Erythroblast (primary cell): ENCODE results near the gene CMSS1.

Source experiments
- DNase-seq, 2 experiments: peaks; one replicate each; lab custom pipeline; 2025; lab: John Stamatoyannopoulos, UW
- GATA1 ChIP-seq: IDR thresholded peaks from 2 replicates; pipeline ENCODE4 v1.6.1; 2011; ENCODE audit warnings: low read depth, mild to moderate bottlenecking, control low read depth, low read length, moderate library complexity
- POLR2A ChIP-seq: IDR thresholded peaks from 2 replicates; pipeline ENCODE4 v1.6.1; 2011; ENCODE audit warnings: mild to moderate bottlenecking, low read length

CMSS1 gene

DNA sequence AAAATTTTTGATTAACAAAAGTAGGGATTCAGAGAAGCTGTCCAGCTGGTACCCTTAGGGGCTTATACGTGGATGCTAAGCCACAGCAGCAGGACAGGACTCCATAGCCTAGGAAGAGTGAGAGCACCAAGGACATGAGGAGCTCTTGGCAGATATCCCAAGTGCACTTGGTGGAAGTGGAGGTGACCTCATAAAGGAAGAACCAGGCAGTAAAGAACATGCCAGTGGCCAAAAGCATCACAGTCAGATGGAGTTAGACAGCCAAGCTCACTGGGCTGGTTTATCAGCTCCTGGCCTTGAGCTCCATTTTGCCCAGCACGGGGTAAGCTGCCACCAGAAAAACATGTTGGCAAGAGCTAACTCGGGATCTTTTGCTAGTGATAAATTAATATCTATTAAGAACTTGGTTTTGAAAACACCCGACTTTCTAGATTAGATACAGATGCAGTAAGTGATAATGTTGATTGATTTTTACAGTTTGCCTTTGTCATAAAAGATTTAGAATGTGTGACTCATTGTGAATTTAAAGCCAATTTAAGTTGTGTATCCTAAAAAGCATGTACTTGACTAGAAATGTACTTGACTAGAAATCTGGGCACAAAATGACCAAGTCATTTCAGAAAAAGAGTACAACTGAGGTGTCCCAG, 108.0 kb downstream of the CMSS1 start:
- no peak for TF ChIP-seq POLR2A
- no peak for TF ChIP-seq GATA1
- peak; percentile 31 to 63 for DNase-seq

- TF ChIP-seq POLR2A = no peak
- no peak for TF ChIP-seq GATA1
- DNase-seq = no peak
Measured at GRCh38 chr3:99927671-99928457, 110.2 kb downstream of the CMSS1 start.

DNA sequence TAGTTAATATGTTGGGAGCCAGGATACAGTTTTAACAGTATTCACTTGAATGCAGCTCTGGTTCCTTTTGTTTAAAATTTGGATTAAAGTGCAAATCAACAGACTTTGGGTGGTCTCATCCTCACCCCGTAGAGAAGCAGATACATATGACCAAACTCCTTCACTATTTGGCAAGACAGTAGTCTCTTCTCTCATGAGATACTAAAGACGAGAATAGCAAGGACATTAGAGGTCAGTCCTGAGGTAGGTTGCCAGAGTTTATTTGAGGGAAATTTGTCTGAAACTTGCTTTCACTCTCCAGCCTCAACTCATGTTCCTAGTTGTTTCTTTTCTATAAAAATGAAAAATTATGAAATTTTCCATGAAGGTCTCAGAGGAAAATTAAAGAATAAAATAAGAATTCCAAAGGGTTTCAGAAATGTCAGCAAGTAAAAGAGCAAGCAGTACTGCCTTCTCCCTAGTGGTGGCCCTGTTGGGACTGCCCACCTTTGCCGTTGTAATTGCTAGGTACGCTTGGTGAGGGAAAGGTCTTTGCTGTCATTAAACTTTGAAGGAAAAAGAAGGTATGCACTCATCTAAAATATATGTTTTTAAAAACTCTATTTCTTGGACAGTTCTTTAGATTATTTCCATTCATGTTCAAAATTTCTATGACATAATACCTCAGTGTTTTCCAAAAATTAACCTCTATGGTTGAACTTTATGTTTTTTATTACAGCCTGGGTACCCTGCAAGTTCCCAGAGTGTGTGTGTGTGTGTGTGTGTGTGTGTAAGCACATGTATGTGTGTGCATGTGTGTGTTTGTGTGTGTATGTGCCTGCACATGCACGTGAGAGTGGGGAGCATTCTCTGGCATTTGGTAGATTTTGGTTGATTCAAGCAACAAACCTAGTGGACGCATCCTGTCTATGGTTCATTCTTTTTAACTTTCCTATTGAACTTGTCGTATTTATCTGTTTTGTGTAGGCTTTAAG, 111.4 kb downstream of the CMSS1 start:
- TF ChIP-seq POLR2A = no peak
- no peak for TF ChIP-seq GATA1

GRCh38 chr3:99929745-99930139, 112.1 kb downstream of the CMSS1 start:
- TF ChIP-seq GATA1 (no peak), POLR2A (no peak)
- DNase-seq = peak in 1 of 2 experiments; percentile 15

More for the DNA sequence above, 111.4 kb downstream of the CMSS1 start:
- no peak for DNase-seq

- DNase-seq = no peak
- no peak for TF ChIP-seq GATA1
- TF ChIP-seq POLR2A = no peak
Measured at GRCh38 chr3:99931059-99931458, 113.4 kb downstream of the CMSS1 start.

GRCh38 chr3:99933971-99934750, 116.5 kb downstream of the CMSS1 start:
- TF ChIP-seq POLR2A = no peak
- no peak for TF ChIP-seq GATA1
- DNase-seq = no peak

DNA sequence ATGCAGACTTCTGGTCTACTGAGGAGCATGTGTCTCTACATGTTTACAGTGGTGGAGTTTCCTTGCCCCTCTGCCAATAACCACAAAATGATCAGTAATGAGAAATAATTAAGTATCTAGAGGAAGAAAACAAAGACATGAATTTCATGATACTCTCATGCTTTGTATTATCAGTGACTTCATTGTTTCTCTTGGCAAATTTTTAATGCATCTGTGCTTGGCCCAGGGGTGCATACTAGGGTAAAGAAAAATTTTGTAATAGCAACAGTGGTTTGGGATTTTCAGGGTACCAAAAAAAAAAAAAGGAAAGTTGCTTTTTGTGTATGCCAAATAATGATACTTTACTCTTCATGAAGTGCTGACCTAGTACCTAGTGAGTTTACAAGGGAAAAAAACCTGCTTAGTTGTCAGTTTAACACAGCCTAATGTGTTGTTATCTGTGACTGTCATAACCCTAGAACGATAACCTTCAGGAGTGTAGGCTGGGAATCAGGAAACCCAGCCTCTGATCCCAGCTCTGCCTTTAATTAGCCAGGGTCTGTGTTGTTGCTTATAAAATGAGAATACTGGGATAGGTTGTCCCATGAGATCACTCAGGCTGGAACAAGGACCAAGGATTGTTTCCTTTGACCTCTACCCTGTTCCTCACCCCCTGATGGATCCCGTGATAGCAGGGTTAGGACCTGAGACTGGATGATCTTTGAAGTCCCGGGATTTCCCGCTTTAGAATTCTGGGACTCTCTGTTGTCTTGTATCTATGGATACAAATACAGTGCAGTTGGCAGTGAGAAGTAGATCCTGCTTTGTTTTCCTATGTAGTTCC, 117.5 kb downstream of the CMSS1 start:
- TF ChIP-seq GATA1 (no peak), POLR2A (no peak)
- DNase-seq = no peak

DNA sequence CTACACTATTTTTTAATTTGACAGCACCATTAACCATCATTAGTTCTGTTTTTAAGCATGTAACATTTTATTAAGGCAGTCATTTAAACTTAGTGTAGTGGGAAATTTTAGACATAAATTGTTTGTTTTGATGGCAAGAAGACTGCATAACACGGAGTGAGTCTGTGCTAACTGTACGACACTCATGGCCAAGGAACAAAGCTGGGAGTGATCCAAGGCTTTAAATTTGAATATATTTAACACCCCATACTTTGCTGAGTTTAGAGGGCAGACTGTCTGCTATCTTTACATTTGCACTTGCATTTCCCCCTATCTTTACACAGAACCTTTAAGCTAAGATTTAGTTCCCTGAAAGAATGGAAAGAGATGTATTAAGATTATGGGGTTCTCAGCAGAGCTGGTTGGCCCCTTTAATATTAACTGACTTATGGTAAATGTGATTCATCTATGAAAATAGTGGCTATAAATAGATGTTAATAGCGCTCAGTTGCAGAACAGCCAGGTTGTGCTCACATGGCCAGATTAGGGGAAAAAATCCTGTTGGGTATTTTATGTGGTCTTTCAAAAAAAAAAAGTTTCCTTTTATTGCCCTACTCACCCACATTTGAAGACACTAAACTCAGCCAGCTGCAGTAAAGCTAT, 120.7 kb downstream of the CMSS1 start:
- peak in 1 of 2 experiments; percentile 52 for DNase-seq

GRCh38 chr3:99939876-99940275, 122.2 kb downstream of the CMSS1 start:
- no peak for DNase-seq
- TF ChIP-seq POLR2A (no peak), GATA1 (no peak)

More for the DNA sequence above, 120.7 kb downstream of the CMSS1 start:
- TF ChIP-seq POLR2A (no peak), GATA1 (no peak)

- no peak for DNase-seq
- TF ChIP-seq GATA1 (no peak), POLR2A (no peak)
Measured at GRCh38 chr3:99940350-99940749, 122.7 kb downstream of the CMSS1 start.

GRCh38 chr3:99941211-99941610, 123.5 kb downstream of the CMSS1 start:
- DNase-seq = no peak
- TF ChIP-seq GATA1 (no peak), POLR2A (no peak)
